ENCODE results near the gene SAG.

Gene SAG

GRCh38 chr2:233307565-233307964 is at the start of gene SAG:
Gene SAG (plus strand): TSS chr2:233307816. CDS start chr2:233309190, 1,374 bp downstream.
- DNase-seq = no peak

GRCh38 chr2:233258211-233258610 is 49.4 kb upstream of the SAG start:
- no peak for DNase-seq

DNA sequence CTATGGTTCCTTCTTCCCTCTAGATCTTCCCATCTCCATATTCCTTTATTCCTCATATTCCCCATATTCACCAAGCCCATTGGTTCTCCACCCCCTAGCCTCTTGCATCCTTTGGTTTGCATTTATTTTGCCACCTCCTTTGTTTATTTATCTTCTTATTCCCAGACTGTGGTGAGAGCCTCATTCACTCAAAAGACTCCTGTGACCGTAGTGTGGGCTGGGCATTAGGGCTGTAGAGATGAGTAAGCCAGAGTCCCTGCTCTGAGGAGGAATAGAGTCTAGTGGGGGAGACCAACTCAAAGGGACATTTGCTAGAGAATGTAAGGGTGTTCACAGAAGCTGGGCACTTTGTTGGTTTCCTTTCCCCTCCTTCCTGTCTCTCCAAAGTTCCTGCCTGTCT is 47.9 kb upstream of the SAG start:
- DNase-seq = no peak

DNA sequence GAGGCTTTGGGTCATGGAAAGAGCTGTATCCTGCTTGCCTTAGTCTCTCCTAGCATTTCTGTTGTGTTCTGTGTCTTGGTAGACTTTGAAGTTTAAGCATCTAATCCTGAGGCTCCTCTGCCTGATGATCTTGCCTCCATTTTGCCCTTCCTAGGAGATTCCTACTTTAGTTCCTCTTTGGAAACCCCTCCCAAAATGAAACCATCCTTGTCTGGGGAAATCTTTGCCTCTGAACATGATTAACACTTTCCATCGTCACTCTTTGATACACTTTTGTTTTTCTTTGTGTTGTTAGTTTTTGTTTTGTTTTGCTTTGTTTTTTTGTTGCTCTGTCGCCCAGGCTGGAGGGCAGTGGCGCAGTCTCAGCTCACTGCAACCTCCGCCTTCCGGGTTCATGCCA is 47.0 kb upstream of the SAG start:
- DNase-seq = no peak

DNA sequence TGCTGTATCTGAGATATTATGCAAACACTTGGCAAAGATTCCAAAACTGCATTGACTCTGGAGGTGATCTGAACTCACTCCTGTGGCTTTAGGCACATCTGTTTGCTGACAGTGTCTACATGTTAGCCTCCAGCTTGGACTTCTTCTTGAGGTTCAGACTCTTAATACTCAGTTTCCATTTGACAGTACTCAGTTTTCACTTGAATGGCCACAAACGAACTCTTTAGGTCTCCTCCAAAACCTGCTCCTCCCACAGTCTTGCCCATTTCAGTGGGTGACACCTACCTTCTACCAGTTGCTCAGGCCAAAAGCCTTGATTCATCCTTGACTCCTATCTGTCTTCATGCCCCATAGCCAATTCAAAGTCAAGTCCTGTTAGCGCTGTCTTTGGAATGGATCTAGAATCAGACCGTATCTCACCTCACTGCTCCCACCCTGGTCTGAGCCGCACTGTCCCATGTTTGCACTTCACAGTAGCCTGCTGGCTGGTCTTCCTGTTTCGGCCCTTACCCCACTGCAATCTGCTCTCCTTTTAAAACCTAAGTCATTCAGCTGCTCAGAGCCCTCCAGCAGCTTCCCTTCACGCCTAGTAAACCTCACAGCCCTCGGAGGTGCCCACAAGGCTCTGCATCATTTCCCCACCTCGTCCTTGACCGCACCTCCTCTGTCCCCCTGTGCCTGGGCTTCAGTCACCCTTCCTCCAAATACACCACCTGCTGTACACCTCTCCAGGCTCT is 45.6 kb upstream of the SAG start:
- no peak for DNase-seq

- no peak for DNase-seq
Observed at GRCh38 chr2:233262562-233262961, 45.1 kb upstream of the SAG start.

DNA sequence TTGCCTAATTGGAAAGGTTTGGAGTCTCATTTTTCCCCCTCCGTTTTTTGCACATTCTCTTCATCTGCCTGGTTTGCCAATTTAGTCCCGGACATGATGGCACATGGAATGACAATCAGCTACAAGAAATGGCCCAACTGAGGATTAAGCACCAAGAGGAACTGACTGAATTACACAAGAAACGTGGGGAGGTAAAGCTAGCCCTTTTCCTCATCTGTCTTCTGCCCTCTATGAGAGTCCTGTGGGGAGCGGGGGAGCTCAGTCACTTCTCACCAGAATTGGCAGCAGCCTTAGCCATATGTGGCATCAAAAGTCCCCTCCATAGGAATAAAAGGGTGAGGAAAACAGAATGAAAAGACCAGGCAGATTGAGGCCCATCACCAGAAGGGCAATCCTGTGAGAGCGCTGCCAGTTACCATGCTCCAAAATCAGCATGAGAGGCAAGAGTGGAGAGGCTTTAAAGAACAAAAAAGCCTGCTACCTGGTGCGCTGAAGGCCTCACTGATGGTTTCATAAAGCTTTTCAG is 44.5 kb upstream of the SAG start:
- no peak for DNase-seq

DNA sequence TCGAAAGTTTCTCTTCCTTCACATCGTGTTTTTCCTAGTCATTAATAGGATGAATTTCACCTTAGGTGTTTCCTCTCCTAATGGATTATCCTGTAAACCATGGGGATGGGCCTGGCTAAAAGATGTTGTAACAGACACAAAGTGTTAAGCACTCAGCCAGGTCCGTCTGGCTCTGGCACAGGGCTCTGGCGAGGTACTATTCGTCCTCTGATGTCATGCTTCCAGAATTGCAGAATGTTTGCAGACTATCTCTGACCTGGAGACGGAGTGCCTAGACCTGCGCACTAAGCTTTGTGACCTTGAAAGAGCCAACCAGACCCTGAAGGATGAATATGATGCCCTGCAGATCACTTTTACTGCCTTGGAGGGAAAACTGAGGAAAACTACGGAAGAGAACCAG is 42.9 kb upstream of the SAG start:
- no peak for DNase-seq

- no peak for DNase-seq
Observed at GRCh38 chr2:233265899-233266431, 41.7 kb upstream of the SAG start.

DNA sequence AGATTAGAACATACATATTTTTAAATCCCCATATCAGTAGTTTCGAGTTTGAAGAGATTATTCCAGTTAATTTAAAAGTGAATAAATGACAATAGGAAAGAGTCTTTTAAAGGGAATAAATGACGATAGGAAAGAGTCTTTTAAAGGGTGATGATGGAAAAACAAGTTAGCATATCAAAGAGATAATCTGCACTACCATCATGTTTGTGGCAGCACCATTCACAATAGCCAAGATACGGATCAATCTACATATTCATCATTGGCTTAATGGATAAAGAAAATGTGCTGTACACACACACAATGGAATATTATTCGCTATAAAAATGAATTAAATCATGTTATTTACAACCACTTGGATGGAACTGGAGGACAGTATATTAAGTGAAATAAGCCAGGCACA is 41.1 kb upstream of the SAG start:
- DNase-seq = no peak

- DNase-seq = no peak
Observed at GRCh38 chr2:233267516-233268245, 39.9 kb upstream of the SAG start.

DNA sequence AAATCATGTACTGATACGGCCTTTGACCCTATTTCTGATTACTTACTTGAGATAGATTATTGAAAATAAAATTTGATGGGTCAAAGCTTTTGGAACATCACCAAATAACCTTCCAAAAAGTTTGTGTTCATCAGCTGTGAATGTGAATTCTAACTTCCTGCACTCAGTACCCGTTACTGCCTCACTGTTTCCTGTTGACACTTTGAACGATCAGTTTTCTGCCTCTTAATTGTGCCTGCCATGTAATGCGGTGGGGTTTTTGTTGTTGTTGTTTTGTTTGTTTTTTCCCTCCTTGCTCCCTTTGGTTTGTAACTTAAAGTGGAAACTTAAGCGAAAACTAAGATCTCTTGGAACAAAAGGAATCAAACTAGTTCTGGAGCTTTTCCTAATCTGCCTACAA is 37.2 kb upstream of the SAG start:
- no peak for DNase-seq

DNA sequence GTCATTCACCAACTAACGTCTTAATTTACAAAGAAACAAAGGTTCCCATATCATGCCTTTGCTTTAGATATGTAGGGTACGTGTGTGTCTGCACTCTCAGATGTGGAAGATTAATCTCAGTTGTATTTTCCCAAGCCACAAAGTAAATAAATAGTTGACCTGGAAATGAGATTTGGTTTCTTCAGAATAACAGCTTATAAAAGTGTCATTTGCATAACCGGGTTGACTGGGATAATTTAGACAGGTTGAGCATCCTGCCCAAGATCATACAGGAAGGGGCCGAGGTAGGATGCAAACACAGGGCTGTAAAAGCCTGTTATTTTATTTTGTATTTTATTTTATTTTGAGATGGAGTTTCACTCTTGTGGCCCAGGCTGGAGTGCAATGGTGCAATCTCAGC is 36.7 kb upstream of the SAG start:
- DNase-seq = no peak

DNA sequence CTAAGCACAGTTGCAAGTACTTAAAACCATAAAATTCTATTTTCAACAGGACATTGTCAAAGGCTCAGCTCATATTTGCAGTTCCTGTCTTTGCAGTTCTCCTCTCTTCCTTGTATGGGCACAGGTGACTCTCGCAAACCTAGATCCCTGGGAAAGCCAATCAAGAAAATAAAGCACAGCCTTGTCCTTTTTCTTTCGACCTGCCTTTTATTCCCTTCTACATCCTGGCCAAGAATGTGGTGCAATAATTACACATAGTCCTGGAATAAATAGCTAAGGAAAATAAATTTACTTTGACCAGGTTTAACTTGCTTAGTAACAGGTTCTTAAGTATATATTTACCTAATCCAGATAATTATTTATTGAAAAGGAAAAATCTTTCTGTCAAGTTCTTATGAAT is 35.9 kb upstream of the SAG start:
- DNase-seq = no peak

DNA sequence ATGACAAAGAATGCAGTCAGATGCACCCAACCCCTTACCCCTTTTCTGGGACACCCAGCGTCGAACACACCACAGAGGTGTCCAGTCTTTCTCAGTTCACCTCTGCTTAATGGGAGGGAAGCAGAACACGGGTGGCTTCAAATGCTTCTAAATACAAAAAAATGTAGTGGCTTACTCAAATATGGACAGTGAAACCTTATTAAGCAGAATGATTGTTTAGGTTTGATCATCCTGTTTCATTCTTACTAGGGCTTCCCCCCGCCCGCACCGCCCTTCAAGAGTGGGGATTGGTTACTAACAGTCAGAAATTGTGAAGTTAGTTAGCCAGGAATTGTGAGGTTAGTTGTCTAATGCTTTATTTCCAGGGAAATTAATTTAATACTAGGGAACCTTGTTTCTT is 34.5 kb upstream of the SAG start:
- DNase-seq = no peak

GRCh38 chr2:233275223-233275622 is 32.4 kb upstream of the SAG start:
- no peak for DNase-seq

GRCh38 chr2:233278921-233279320 is 28.7 kb upstream of the SAG start:
- no peak for DNase-seq

GRCh38 chr2:233280114-233280693 is 27.4 kb upstream of the SAG start:
- no peak for DNase-seq

GRCh38 chr2:233281553-233281952 is 26.1 kb upstream of the SAG start:
- no peak for DNase-seq

DNA sequence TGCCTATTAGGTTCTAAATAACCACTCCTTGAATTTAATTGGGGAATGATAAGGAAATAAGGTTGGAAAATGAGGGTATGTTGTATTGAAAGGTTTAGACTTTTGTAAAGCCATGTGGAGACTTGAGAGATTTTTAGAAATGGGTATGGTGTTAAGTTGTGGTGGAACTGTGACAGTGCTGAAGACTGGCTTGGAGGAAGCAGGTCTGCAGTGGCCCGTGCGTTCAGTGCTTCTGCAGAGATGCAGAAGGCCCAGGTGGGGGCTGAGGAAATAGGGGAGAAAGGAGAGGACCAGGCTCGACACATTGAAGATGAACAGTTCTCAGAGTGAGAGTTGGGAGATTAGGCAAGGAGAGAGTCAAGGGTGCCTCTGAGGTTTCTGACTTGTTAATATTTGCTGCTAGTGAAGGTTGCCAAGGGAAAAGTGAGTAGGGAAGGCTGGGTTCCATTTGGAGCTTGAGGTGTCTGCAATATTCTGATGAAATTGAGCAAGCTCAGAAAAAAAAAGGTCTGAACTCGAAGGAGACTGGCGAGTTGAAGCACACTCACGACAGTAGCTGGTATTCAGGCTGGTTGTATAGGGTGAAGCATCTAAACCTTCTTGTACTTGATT is 25.5 kb upstream of the SAG start:
- DNase-seq = no peak

- no peak for DNase-seq
Observed at GRCh38 chr2:233285921-233286320, 21.7 kb upstream of the SAG start.

DNA sequence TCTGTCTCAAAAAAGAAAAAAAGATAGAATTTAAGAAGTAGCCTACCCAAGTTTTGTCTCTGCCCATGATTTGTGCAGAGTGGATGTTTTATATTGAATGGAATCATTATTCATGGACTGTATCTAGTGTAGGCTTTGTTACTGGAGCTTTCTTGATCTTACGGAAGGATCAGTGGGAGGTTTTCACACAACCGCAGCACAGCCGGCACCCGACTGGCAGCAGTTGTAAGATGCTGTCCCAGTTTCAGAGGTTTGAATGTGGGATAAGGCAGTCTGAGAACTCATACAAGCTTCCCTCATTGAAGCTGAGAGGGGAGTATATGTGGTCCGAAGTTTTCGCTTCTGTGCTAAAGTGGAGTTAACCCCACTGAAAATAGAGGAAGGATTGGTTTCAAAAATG is 19.7 kb upstream of the SAG start:
- DNase-seq = no peak

DNA sequence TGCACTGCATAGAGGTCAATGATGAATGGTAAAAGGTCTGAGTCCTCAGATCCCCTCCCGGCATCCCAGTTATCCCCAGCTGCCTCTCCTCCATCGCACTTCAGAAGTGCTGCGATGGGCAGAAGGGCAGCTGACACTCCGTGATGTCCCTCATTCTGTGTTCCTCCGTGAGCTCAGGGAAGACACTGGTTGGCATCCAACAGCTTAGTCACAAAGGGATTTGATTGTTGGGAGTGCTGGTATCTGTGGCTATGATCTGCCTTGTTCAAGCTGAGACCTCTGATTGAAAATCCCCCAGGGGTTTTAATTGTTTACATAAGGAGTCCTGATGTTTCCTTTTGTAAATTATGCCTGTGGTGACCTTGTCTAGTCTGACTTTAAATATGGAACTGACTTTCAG is 19.0 kb upstream of the SAG start:
- DNase-seq = no peak
